H1 (cell line): ENCODE measurements around the gene RBM43. TPM values are rescaled to one million over a fixed set of nuclear protein-coding genes. Genes with fewer than 3 reads are reported as not detected.
"Not testable (repeated sequence)": the region's sequence is repeated elsewhere in the genome, so short reads cannot be mapped to it uniquely, and the experiment has no call there.

Experiments
- CTCF ChIA-PET: fragments of 300-600 bp; sonication (Branson Sonifier 250); formaldehyde crosslinking; loops from one replicate; lab custom pipeline; 2021; ENCODE audit not compliant: partially characterized antibody; lab: Charles Lee
- POLR2A ChIA-PET: fragments of 300-600 bp; sonication (Branson Sonifier 250); formaldehyde crosslinking; loops from one replicate; lab custom pipeline; 2021; ENCODE audit warnings: inconsistent platforms; ENCODE audit not compliant: partially characterized antibody; lab: Charles Lee
- DNase-seq, 2 experiments: peaks; one replicate each; pipeline versions ENCODE4 v3.0.0 to v3.0.0-alpha.2; 2010 to 2022; ENCODE audit warnings: low spot score in 2 of 2, low read depth in 1 of 2, mixed read lengths in 1 of 2
- FAIRE-seq: peaks from 2 replicates; lab custom pipeline; 2011; peaks lifted over from hg19 to GRCh38; lab: Jason Lieb, UNC
- H2AFZ ChIP-seq: 2 replicates; pipeline ENCODE4 v1.8.1; 2012; ENCODE audit warnings: low read length, inconsistent platforms
- H2AK5ac ChIP-seq: 2 replicates; pipeline ENCODE4 v1.6.1; 2013; ENCODE audit warnings: low read depth, low read length
- H2BK120ac ChIP-seq: replicated peaks from 2 replicates; pipeline ENCODE3; 2013; ENCODE audit warnings: low read depth, low read length, inconsistent platforms
- H2BK12ac ChIP-seq: 2 replicates; pipeline ENCODE4 v1.6.1; 2013; ENCODE audit warnings: low read depth, low read length
- H2BK15ac ChIP-seq: 2 replicates; pipeline ENCODE4 v1.6.1; 2013; ENCODE audit warnings: low read length
- H2BK20ac ChIP-seq: 2 replicates; pipeline ENCODE4 v1.6.1; 2013; ENCODE audit warnings: low read length
- H2BK5ac ChIP-seq: 2 replicates; pipeline ENCODE4 v1.6.1; 2013; ENCODE audit warnings: low read depth, low read length
- H3K14ac ChIP-seq: 2 replicates; pipeline ENCODE4 v1.6.1; 2013; ENCODE audit warnings: inconsistent platforms; ENCODE audit not compliant: insufficient read length
- H3K18ac ChIP-seq: 2 replicates; pipeline ENCODE4 v1.6.1; 2013; ENCODE audit warnings: low read length; ENCODE audit errors: extremely low read depth
- H3K23ac ChIP-seq: 2 replicates; pipeline ENCODE4 v1.6.1; 2013; ENCODE audit warnings: inconsistent platforms; ENCODE audit not compliant: insufficient read length
- H3K23me2 ChIP-seq: 2 replicates; pipeline ENCODE4 v1.6.1; 2013; ENCODE audit warnings: low read depth, low read length
- H3K27ac ChIP-seq: 2 replicates; pipeline ENCODE4 v1.6.1; 2011; ENCODE audit warnings: low read depth, low read length, inconsistent platforms
- H3K27me3 ChIP-seq, 4 experiments: replicated peaks in 1 of 4; 1 replicate in 1 of 4; 2 replicates in 3 of 4; pipeline versions ENCODE4 v1.6.1 to v1.8.1; 2011 to 2013; ENCODE audit warnings: low read length in 3 of 4, mild to moderate bottlenecking in 3 of 4, inconsistent platforms in 2 of 4, mixed read lengths in 2 of 4, moderate library complexity in 1 of 4; ENCODE audit not compliant: control insufficient read depth in 3 of 4, insufficient read depth in 3 of 4; ENCODE audit errors: extremely low read depth in 1 of 4
- H3K36me3 ChIP-seq, 4 experiments: 2 replicates each; pipeline versions ENCODE4 v1.6.1 to v1.8.1; 2011 to 2013; ENCODE audit warnings: mild to moderate bottlenecking in 4 of 4, low read length in 3 of 4, moderate library complexity in 2 of 4, control low read depth in 1 of 4, inconsistent platforms in 1 of 4; ENCODE audit not compliant: insufficient read depth in 4 of 4, control insufficient read depth in 2 of 4
- H3K4ac ChIP-seq: replicated peaks from 2 replicates; pipeline ENCODE3; 2013; ENCODE audit warnings: low read length, low read depth, mixed read lengths, inconsistent platforms; ENCODE audit not compliant: insufficient read length
- H3K4me1 ChIP-seq, 4 experiments: replicated peaks in 1 of 4; 1 replicate in 1 of 4; 2 replicates in 3 of 4; pipeline versions ENCODE4 v1.6.1 to v1.8.1; 2011 to 2013; ENCODE audit warnings: low read length in 3 of 4, inconsistent platforms in 2 of 4, mixed read lengths in 1 of 4; ENCODE audit not compliant: insufficient read depth in 4 of 4, control insufficient read depth in 3 of 4
- H3K4me2 ChIP-seq, 2 experiments: 2 replicates each; pipeline versions ENCODE4 v1.6.1 to v1.8.1; 2011 to 2013; ENCODE audit warnings: low read depth in 2 of 2, low read length in 2 of 2, control low read depth in 1 of 2, inconsistent platforms in 1 of 2, mild to moderate bottlenecking in 1 of 2; ENCODE audit not compliant: insufficient read depth in 1 of 2
- H3K4me3 ChIP-seq, 4 experiments: fragments of 200-600, 300-600 bp in 1 of 4; sonication (generic), shearing (Covaris generic), sonication (Bioruptor Twin) in 1 of 4; 2 replicates each; pipeline versions ENCODE4 v1.5.1 to v1.8.1; 2011 to 2016; ENCODE audit warnings: low read length in 4 of 4, low read depth in 3 of 4, control low read depth in 2 of 4, inconsistent platforms in 2 of 4, mild to moderate bottlenecking in 2 of 4, mixed read lengths in 1 of 4, moderate library complexity in 1 of 4; ENCODE audit not compliant: insufficient read depth in 2 of 4; ENCODE audit errors: extremely low read depth in 1 of 4
- H3K56ac ChIP-seq: replicated peaks from 2 replicates; pipeline ENCODE3; 2013; ENCODE audit warnings: low read depth, mild to moderate bottlenecking, mixed read lengths, low read length, inconsistent platforms; ENCODE audit not compliant: insufficient read length
- H3K79me1 ChIP-seq: 2 replicates; pipeline ENCODE4 v1.6.1; 2013; ENCODE audit warnings: low read depth, low read length, control low read depth
- H3K79me2 ChIP-seq, 2 experiments: 2 replicates each; pipeline versions ENCODE4 v1.6.1 to v1.8.1; 2012 to 2013; ENCODE audit warnings: low read length in 2 of 2, mild to moderate bottlenecking in 2 of 2, inconsistent platforms in 1 of 2; ENCODE audit not compliant: insufficient read depth in 2 of 2, control insufficient read depth in 1 of 2
- H3K9ac ChIP-seq, 4 experiments: replicated peaks in 1 of 4; 1 replicate in 1 of 4; 2 replicates in 3 of 4; pipeline versions ENCODE4 v1.6.1 to v1.8.1; 2011 to 2013; ENCODE audit warnings: low read depth in 3 of 4, low read length in 3 of 4, control low read depth in 2 of 4, mild to moderate bottlenecking in 2 of 4, moderate library complexity in 2 of 4, inconsistent platforms in 1 of 4; ENCODE audit errors: extremely low read depth in 1 of 4
- H3K9me3 ChIP-seq, 2 experiments: 2 replicates each; pipeline versions ENCODE4 v1.6.1 to v1.8.1; 2012 to 2013; ENCODE audit warnings: mild to moderate bottlenecking in 2 of 2, moderate library complexity in 2 of 2, control low read depth in 1 of 2, inconsistent platforms in 1 of 2, low read depth in 1 of 2, low read length in 1 of 2, mixed read lengths in 1 of 2; ENCODE audit not compliant: insufficient read depth in 2 of 2
- H4K20me1 ChIP-seq, 2 experiments: replicated peaks in 1 of 2; 2 replicates each; pipeline versions ENCODE3 to v1.8.1; 2011 to 2013; ENCODE audit warnings: inconsistent platforms in 2 of 2, low read length in 2 of 2, mild to moderate bottlenecking in 1 of 2; ENCODE audit not compliant: insufficient read depth in 2 of 2, control insufficient read depth in 1 of 2
- H4K5ac ChIP-seq: 2 replicates; pipeline ENCODE4 v1.6.1; 2013; ENCODE audit warnings: low read length, low read depth, mixed read lengths, inconsistent platforms; ENCODE audit not compliant: insufficient read length
- H4K8ac ChIP-seq: 2 replicates; pipeline ENCODE4 v1.8.0; 2013; ENCODE audit warnings: mild to moderate bottlenecking, moderate library complexity, low read length, inconsistent platforms; ENCODE audit not compliant: insufficient read depth; ENCODE audit errors: extremely low read depth
- H4K91ac ChIP-seq: replicated peaks from 2 replicates; pipeline ENCODE3; 2013; ENCODE audit warnings: low read length, mixed read lengths, inconsistent platforms; ENCODE audit not compliant: insufficient read length
- WGBS, 2 experiments: shearing (Covaris generic) in 1 of 2; methylation state at CpG; one replicate each; pipeline versions ENCODE4 v1.1.6 to v1.1.7; 2013 to 2015; ENCODE audit warnings: low lambda C conversion rate in 2 of 2, mixed read lengths in 2 of 2, inconsistent platforms in 1 of 2, low coverage in 1 of 2, missing lambda C conversion rate in 1 of 2; ENCODE audit not compliant: insufficient replicate concordance in 2 of 2, insufficient coverage in 1 of 2, insufficient read length in 1 of 2; ENCODE audit errors: extremely low coverage in 1 of 2, missing lambda C conversion rate in 1 of 2; 5-methylcytosine and 5-hydroxymethylcytosine counted together
- polyA plus RNA-seq, 7 experiments: library from polyadenylated mRNA; depleted of rRNA in 3 of 7; stranded (reverse) in 5 of 7; unstranded in 2 of 7; fragments of >200 nt in 5 of 7; fragments of 200-250 nt in 2 of 7; gene quantifications; 1 replicate in 5 of 7; 2 replicates in 1 of 7; 4 replicates in 1 of 7; pipeline versions ENCODE4 v1.2.1 to v1.2.3, GENCODE V29; 2011 to 2013; ENCODE audit warnings: missing spikeins in 2 of 7, mixed read lengths in 2 of 7
- total RNA-seq: library from RNA; stranded (reverse); fragmentation: NEBNext Ultra II Directional; extraction: Animal tissue kit (Norgen Biotek cat#: 25700); gene quantifications from 2 replicates; pipeline ENCODE4 v1.2.1, GENCODE V29; 2021

RBM43 gene
- total and polyA plus RNA-seq, 2 of the 8 experiments (the other 6 are each of a cell fraction or from before 2014, with no cell fraction given), result 1.7 to 2.0 TPM

- H3K79me1 ChIP-seq, H3K4ac ChIP-seq, H2BK20ac ChIP-seq, H3K27ac ChIP-seq, H2AK5ac ChIP-seq, H3K36me3 ChIP-seq, H4K20me1 ChIP-seq, POLR2A ChIA-PET, FAIRE-seq, H3K14ac ChIP-seq, H2BK15ac ChIP-seq, H3K79me2 ChIP-seq, H2BK5ac ChIP-seq, H3K56ac ChIP-seq, H2AFZ ChIP-seq, CTCF ChIA-PET, H2BK120ac ChIP-seq, H3K9ac ChIP-seq, H4K5ac ChIP-seq, H3K4me2 ChIP-seq, H3K23ac ChIP-seq, H3K27me3 ChIP-seq, H3K4me1 ChIP-seq, H3K18ac ChIP-seq, H2BK12ac ChIP-seq, H3K4me3 ChIP-seq, H4K91ac ChIP-seq, H3K23me2 ChIP-seq, DNase-seq, H4K8ac ChIP-seq: not testable (repeated sequence)
- peaks cover 16% of the 10 kb centered on the region in 2 experiments; a peak in 2 of 4 replicates for H3K9me3 ChIP-seq
- WGBS, 2 experiments, result 89% methylated on average over 6 of the region's 6 CpGs; no CpG with 5 or more reads in 1 of the 2 experiments
These were observed 48.6 kb upstream of the RBM43 start for GRCh38 chr2:151310313-151310712.
